Neutrophil (primary cell): ENCODE measurements around the gene SMAD2.

Experiments
- H3K27ac ChIP-seq: fragments of 200-600 bp; sonication (generic); 2 replicates; pipeline ENCODE4 v1.5.1; 2016; ENCODE audit warnings: mild to moderate bottlenecking, moderate library complexity
- H3K27me3 ChIP-seq: fragments of 200-600 bp; sonication (generic); 2 replicates; pipeline ENCODE4 v1.6.0; 2016; ENCODE audit warnings: mild to moderate bottlenecking
- H3K36me3 ChIP-seq: fragments of 200-600 bp; sonication (generic); 2 replicates; pipeline ENCODE4 v1.5.1; 2017
- H3K4me1 ChIP-seq, 2 experiments: fragments of 200-600 bp in 1 of 2; sonication (generic) in 1 of 2; 1 replicate in 1 of 2; 2 replicates in 1 of 2; pipeline versions ENCODE4 v1.5.1 to v1.6.1; 2013 to 2016; ENCODE audit warnings: low read depth in 1 of 2, low read length in 1 of 2, mild to moderate bottlenecking in 1 of 2, moderate library complexity in 1 of 2; ENCODE audit not compliant: control insufficient read depth in 1 of 2, insufficient read depth in 1 of 2
- H3K4me3 ChIP-seq, 2 experiments: fragments of 200-600 bp in 1 of 2; sonication (generic) in 1 of 2; 1 replicate in 1 of 2; 2 replicates in 1 of 2; pipeline ENCODE4 v1.5.1; 2013 to 2016; ENCODE audit warnings: low read depth in 1 of 2, low read length in 1 of 2, mild to moderate bottlenecking in 1 of 2, moderate library complexity in 1 of 2
- H3K9me3 ChIP-seq: fragments of 200-600 bp; sonication (generic); 2 replicates; pipeline ENCODE4 v1.5.1; 2016
- TF ChIP-seq, protein P1 (sequence below): fragments of 200-600 bp; sonication (generic); IDR thresholded peaks from 2 replicates; pipeline ENCODE4 v1.5.1; 2016; ENCODE audit warnings: antibody characterized with exemption

SMAD2 gene

DNA sequence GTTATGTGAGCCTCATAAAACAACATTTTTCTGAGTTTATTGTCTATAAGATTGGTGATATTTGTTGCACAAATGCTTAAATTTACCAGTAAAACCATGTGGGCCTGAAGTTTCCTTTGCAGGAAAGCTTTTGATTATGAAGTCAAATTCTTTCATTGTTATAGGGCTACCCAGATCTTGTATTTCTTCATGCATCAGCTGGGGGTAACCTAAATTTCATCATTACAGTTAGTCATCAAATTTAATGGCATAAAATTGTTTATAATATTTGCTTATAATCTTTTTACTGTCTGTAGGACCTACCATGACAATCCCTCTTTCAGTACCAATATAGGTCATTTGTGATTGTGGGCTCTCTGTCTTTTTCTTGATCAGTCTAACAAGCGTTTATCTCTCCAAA, 47.8 kb downstream of the SMAD2 start:
- no peaks in the 10 kb centered on the region for H3K9me3 ChIP-seq
- H3K4me3 ChIP-seq: no peak overlapping the region
- TF ChIP-seq, protein P1, sequence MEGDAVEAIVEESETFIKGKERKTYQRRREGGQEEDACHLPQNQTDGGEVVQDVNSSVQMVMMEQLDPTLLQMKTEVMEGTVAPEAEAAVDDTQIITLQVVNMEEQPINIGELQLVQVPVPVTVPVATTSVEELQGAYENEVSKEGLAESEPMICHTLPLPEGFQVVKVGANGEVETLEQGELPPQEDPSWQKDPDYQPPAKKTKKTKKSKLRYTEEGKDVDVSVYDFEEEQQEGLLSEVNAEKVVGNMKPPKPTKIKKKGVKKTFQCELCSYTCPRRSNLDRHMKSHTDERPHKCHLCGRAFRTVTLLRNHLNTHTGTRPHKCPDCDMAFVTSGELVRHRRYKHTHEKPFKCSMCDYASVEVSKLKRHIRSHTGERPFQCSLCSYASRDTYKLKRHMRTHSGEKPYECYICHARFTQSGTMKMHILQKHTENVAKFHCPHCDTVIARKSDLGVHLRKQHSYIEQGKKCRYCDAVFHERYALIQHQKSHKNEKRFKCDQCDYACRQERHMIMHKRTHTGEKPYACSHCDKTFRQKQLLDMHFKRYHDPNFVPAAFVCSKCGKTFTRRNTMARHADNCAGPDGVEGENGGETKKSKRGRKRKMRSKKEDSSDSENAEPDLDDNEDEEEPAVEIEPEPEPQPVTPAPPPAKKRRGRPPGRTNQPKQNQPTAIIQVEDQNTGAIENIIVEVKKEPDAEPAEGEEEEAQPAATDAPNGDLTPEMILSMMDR: no peak

DNA sequence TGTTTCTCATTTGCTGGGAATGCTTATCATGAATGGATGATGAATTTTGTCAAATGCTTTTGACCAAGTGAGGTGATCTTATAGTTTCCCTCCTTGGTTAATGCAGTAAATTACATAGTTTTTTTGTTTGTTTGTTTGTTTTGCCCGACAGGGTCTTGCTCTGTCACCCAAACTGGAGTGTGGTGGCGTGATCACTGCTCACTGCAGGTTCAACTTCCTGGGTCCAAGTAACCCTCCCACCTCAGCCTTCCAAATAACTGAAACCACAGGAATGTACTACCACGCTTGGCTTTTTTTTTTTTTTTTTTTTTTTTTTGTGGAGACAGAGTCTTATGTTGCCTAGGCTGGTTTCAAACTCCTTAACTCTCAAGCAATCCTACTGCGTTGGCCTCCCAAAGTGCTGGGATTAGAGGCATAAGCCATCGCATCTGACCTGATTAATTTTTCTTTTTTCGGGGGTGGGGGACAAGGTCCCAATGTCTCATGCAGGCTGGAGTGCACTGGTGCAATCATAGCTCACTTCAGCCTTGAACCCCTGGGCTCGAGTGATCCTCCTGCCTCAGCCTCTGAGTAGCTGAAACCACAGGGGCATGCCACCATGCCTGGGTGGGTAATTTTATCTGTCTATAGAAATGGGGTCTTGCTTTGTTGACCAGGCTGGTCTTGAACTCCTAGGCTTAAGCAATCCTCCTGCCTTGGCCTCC, 48.6 kb downstream of the SMAD2 start:
- H3K4me1 ChIP-seq: no peaks in the 10 kb centered on the region
- H3K27me3 ChIP-seq: no peaks in the 10 kb centered on the region
- peaks cover 17% of the 10 kb centered on the region for H3K36me3 ChIP-seq
- TF ChIP-seq, protein P1: no peak
- H3K4me3 ChIP-seq: no peak overlapping the region
- no peak overlapping the region for H3K27ac ChIP-seq
- H3K9me3 ChIP-seq: no peaks in the 10 kb centered on the region

More for the DNA sequence above, 47.8 kb downstream of the SMAD2 start:
- Histone ChIP-seq H3K27me3 (no peaks in the 10 kb centered on the region), H3K27ac (no peak overlapping the region), H3K36me3 (peaks cover 25% of the 10 kb centered on the region), H3K4me1 (no peaks in the 10 kb centered on the region)

DNA sequence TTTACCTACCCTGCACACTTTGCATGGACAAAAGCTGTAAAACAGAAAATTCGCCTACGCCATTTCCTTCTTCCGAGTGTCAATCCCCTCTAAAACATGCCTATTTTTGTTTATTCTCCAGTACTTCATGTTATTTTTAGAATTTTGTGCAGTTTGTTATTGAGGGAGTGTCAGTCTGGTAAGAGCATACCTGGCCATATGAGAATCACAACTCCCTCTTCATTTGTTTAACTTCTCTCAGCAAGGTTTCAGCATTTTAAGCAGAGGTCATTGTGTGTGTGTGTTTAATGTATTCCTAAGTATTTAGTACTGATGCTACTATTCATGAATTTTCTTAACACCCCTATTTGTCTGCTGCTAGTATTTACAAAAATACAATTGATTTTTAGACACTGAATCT, 49.4 kb downstream of the SMAD2 start:
- Histone ChIP-seq H3K27me3 (no peaks in the 10 kb centered on the region), H3K36me3 (peaks cover 16% of the 10 kb centered on the region), H3K27ac (no peak overlapping the region), H3K4me1 (no peaks in the 10 kb centered on the region), H3K4me3 (no peak overlapping the region), H3K9me3 (no peaks in the 10 kb centered on the region)
- TF ChIP-seq, protein P1: no peak

DNA sequence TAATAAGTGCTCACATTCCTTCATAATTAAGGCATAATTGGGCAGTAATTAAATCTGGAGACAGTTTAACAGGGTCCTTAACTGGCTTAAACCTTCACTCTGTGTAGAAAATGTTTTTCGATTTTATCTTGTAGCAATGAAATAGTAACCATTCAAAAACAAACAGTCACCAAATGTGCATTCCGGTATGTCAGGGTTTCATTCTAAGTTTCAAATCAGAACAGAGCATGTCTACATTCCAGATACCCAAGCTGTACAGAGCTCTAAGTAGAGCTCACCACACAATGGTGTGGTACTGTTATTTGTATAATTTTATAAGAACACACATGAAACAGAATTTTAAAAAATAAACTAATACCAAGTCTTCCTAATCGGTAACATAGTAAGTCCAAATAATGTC, 52.6 kb downstream of the SMAD2 start:
- H3K36me3 ChIP-seq: peaks cover 14% of the 10 kb centered on the region
- no peak overlapping the region for H3K4me3 ChIP-seq
- TF ChIP-seq, protein P1: no peak
- H3K27ac ChIP-seq: no peak overlapping the region
- H3K27me3 ChIP-seq: no peaks in the 10 kb centered on the region
- H3K4me1 ChIP-seq: no peaks in the 10 kb centered on the region
- no peaks in the 10 kb centered on the region for H3K9me3 ChIP-seq

DNA sequence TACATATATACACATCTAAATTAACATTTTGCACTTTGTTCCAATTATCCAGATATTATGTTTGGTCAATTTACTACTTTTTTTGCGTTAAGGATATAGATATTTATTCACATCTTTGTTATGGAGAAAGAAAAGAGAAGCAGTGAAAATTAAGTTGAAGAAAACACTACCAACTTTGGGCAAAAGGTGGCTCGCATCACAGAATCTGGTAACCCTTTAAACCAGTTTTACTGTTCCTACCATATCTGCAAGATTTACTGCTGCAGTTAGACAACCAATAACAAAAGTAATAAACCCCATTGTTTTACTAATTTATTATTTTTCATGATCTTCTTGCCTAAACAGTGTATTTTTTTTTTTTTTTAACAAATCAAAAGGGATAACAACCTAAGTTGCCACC, 53.6 kb downstream of the SMAD2 start:
- TF ChIP-seq, protein P1: no peak
- no peak overlapping the region for H3K4me3 ChIP-seq
- no peak overlapping the region for H3K27ac ChIP-seq
- no peaks in the 10 kb centered on the region for H3K4me1 ChIP-seq
- no peaks in the 10 kb centered on the region for H3K27me3 ChIP-seq
- H3K9me3 ChIP-seq: no peaks in the 10 kb centered on the region
- peaks cover 19% of the 10 kb centered on the region for H3K36me3 ChIP-seq
